HCT116 (cell line): ENCODE results near the gene STAC. TPM values are rescaled to one million over a fixed set of nuclear protein-coding genes. Genes with fewer than 3 reads are reported as not detected.

Experiments
- ATAC-seq: fragments of 200-7000 bp; cut with Tn5 transposase; 2 replicates; pipeline ENCODE4 v1.9.1; 2020; ENCODE audit warnings: mild to moderate bottlenecking, moderate library complexity
- BruUV-seq: library from RNA; stranded (reverse); fragments of 400-500 nt; replicated peaks from 2 replicates; lab custom pipeline; 2021; lab: Mats Ljungman, UMichigan
- CTCF ChIA-PET: fragments of 300-600 bp; sonication (Branson Sonifier 250); formaldehyde crosslinking; loops from one replicate; lab custom pipeline; 2021; ENCODE audit warnings: antibody characterized with exemption; lab: Charles Lee
- POLR2A ChIA-PET: fragments of 300-600, 350-600 bp; sonication (Branson Sonifier 250); formaldehyde crosslinking; loops from one replicate; lab custom pipeline; 2021; ENCODE audit warnings: antibody characterized with exemption; lab: Charles Lee
- RAD21 ChIA-PET, 2 experiments: fragments of 300-600 bp; sonication (Branson Sonifier 250); formaldehyde crosslinking; loops; one replicate each; lab custom pipeline; 2023; ENCODE audit warnings: low total read pairs in 2 of 2; ENCODE audit not compliant: uncharacterized antibody in 2 of 2, unreplicated experiment in 2 of 2, low non-redundant PET in 1 of 2; lab: Charles Lee
- DNase-seq: peaks from one replicate; pipeline ENCODE4 v3.0.0-alpha.2; 2010; ENCODE audit warnings: low read depth, low spot score
- H2AFZ ChIP-seq: fragments of 200-600 bp; shearing (Covaris generic), sonication (generic); 2 replicates; pipeline ENCODE4 v1.6.1; 2017; ENCODE audit warnings: low read depth, mixed run types, mixed read lengths, antibody characterized with exemption, low read length; ENCODE audit not compliant: poor library complexity, severe bottlenecking
- H3K27ac ChIP-seq: 2 replicates; pipeline ENCODE4 v1.5.1; 2012; ENCODE audit warnings: low read depth, low read length
- H3K27me3 ChIP-seq: fragments of 200-600 bp; sonication (generic); 2 replicates; pipeline ENCODE4 v1.6.1; 2016; ENCODE audit warnings: mixed run types, low read length, mixed read lengths; ENCODE audit not compliant: insufficient read depth
- H3K36me3 ChIP-seq, 2 experiments: fragments of 200-500 bp in 1 of 2; fragments of 200-600 bp in 1 of 2; sonication (Bioruptor generic) in 1 of 2; sonication (generic) in 1 of 2; 2 replicates each; pipeline versions ENCODE4 v1.5.1 to v1.6.1; 2014 to 2016; ENCODE audit warnings: low read length in 2 of 2, inconsistent platforms in 1 of 2, mixed read lengths in 1 of 2, mixed run types in 1 of 2; ENCODE audit not compliant: insufficient read depth in 2 of 2, control insufficient read depth in 1 of 2
- H3K4me1 ChIP-seq, 2 experiments: fragments of 200-600 bp in 1 of 2; sonication (generic) in 1 of 2; 2 replicates each; pipeline versions ENCODE4 v1.5.1 to v1.6.1; 2012 to 2017; ENCODE audit warnings: low read length in 2 of 2, inconsistent platforms in 1 of 2, mild to moderate bottlenecking in 1 of 2, mixed read lengths in 1 of 2, mixed run types in 1 of 2, moderate library complexity in 1 of 2; ENCODE audit not compliant: insufficient read depth in 2 of 2, control insufficient read depth in 1 of 2
- H3K4me2 ChIP-seq: fragments of 200-600 bp; sonication (generic); 2 replicates; pipeline ENCODE4 v1.6.1; 2017; ENCODE audit warnings: mixed run types, low read length, mixed read lengths
- H3K4me3 ChIP-seq, 2 experiments: fragments of 200-600 bp in 1 of 2; sonication (generic) in 1 of 2; replicated peaks in 1 of 2; 2 replicates each; pipeline ENCODE4 v1.5.1; 2011 to 2016; ENCODE audit warnings: low read length in 2 of 2, control low read depth in 1 of 2, low read depth in 1 of 2, mild to moderate bottlenecking in 1 of 2, mixed read lengths in 1 of 2, mixed run types in 1 of 2
- H3K79me2 ChIP-seq: fragments of 200-600 bp; sonication (generic); 2 replicates; pipeline ENCODE4 v1.6.1; 2017; ENCODE audit warnings: mild to moderate bottlenecking, mixed run types, low read length, moderate library complexity, mixed read lengths; ENCODE audit not compliant: insufficient read depth
- H3K9ac ChIP-seq: fragments of 200-600 bp; sonication (generic); 2 replicates; pipeline ENCODE4 v1.6.1; 2016; ENCODE audit warnings: low read length, mixed read lengths
- H3K9me2 ChIP-seq: fragments of 200-600 bp; sonication (generic), shearing (Covaris generic); 2 replicates; pipeline ENCODE4 v1.6.1; 2017; ENCODE audit warnings: mixed run types, mild to moderate bottlenecking, moderate library complexity; ENCODE audit not compliant: insufficient read depth
- H3K9me3 ChIP-seq, 2 experiments: fragments of 200-500 bp in 1 of 2; fragments of 200-600 bp in 1 of 2; sonication (Bioruptor generic) in 1 of 2; sonication (generic) in 1 of 2; 2 replicates each; pipeline ENCODE4 v1.6.1; 2014 to 2017; ENCODE audit warnings: low read length in 2 of 2, mixed read lengths in 2 of 2, inconsistent platforms in 1 of 2, low read depth in 1 of 2, mild to moderate bottlenecking in 1 of 2, mixed run types in 1 of 2, moderate library complexity in 1 of 2; ENCODE audit not compliant: control insufficient read depth in 1 of 2, insufficient read depth in 1 of 2
- H4K20me1 ChIP-seq: fragments of 200-600 bp; sonication (generic), shearing (Covaris generic); 2 replicates; pipeline ENCODE4 v1.6.1; 2017; ENCODE audit warnings: mixed run types, mild to moderate bottlenecking, moderate library complexity; ENCODE audit not compliant: insufficient read depth
- ATF3 ChIP-seq: IDR thresholded peaks from 2 replicates; pipeline ENCODE4 v1.6.1; 2012
- CEBPB ChIP-seq: IDR thresholded peaks from 2 replicates; pipeline ENCODE4 v1.6.1; 2012; ENCODE audit warnings: low read depth
- CTCF ChIP-seq, 3 experiments: fragments of 200-600 bp in 1 of 3; sonication (generic) in 1 of 3; IDR thresholded peaks in 2 of 3; conservative IDR thresholded peaks in 1 of 3; 2 replicates each; pipeline ENCODE4 v1.5.1; 2012 to 2017; ENCODE audit warnings: low read depth in 2 of 3, low read length in 2 of 3, antibody characterized with exemption in 1 of 3, borderline replicate concordance in 1 of 3, control low read depth in 1 of 3, mild to moderate bottlenecking in 1 of 3, mixed read lengths in 1 of 3, mixed run types in 1 of 3, moderate library complexity in 1 of 3; ENCODE audit not compliant: insufficient read depth in 1 of 3
- EGR1 ChIP-seq: IDR thresholded peaks from 2 replicates; pipeline ENCODE4 v1.6.1; 2012; ENCODE audit warnings: low read depth
- ELF1 ChIP-seq: IDR thresholded peaks from 2 replicates; pipeline ENCODE4 v1.6.1; 2012; ENCODE audit warnings: low read depth, borderline replicate concordance
- EZH2 ChIP-seq: fragments of 200-600 bp; sonication (generic); IDR thresholded peaks from 2 replicates; pipeline ENCODE4 v1.6.1; 2017; ENCODE audit warnings: antibody characterized with exemption, mixed run types
- EZH2phosphoT487 ChIP-seq: fragments of 200-600 bp; IDR thresholded peaks from 2 replicates; pipeline ENCODE4 v1.6.1; 2018; ENCODE audit warnings: antibody characterized with exemption, borderline replicate concordance
- FOSL1 ChIP-seq: IDR thresholded peaks from 2 replicates; pipeline ENCODE4 v1.6.1; 2012; ENCODE audit warnings: low read depth
- JUND ChIP-seq: IDR thresholded peaks from 2 replicates; pipeline ENCODE4 v1.6.1; 2012
- POLR2AphosphoS5 ChIP-seq: IDR thresholded peaks from 2 replicates; pipeline ENCODE4 v1.6.1; 2011; ENCODE audit warnings: mild to moderate bottlenecking, low read depth, low read length, moderate library complexity
- REST ChIP-seq: IDR thresholded peaks from 2 replicates; pipeline ENCODE4 v1.6.1; 2012; ENCODE audit warnings: low read depth
- SP1 ChIP-seq: IDR thresholded peaks from 2 replicates; pipeline ENCODE4 v1.6.1; 2012; ENCODE audit warnings: low read depth
- SRF ChIP-seq: IDR thresholded peaks from 2 replicates; pipeline ENCODE4 v1.6.1; 2012; ENCODE audit warnings: low read depth
- TCF7L2 ChIP-seq: IDR thresholded peaks from 2 replicates; pipeline ENCODE4 v1.7.0; 2011; ENCODE audit warnings: borderline replicate concordance, inconsistent platforms; ENCODE audit not compliant: insufficient read depth, insufficient read length; ENCODE audit errors: extremely low read depth
- YY1 ChIP-seq: IDR thresholded peaks from 2 replicates; pipeline ENCODE4 v1.6.1; 2011; ENCODE audit warnings: low read length, low read depth, moderate library complexity, mild to moderate bottlenecking; ENCODE audit not compliant: insufficient replicate concordance; ENCODE audit errors: extremely low read depth
- ZFX ChIP-seq: fragments of 450-650 bp; IDR thresholded peaks from 2 replicates; pipeline ENCODE4 v1.6.1; 2017
- ZNF274 ChIP-seq: fragments of 200-500 bp; sonication (Bioruptor generic); IDR thresholded peaks from 2 replicates; pipeline ENCODE4 v1.6.1; 2014; ENCODE audit warnings: mild to moderate bottlenecking, low read depth, low read length, inconsistent platforms
- intact Hi-C: fragments of 100-400 bp; cut with micrococcal nuclease; formaldehyde crosslinking; loops from 2 replicates; pipeline ENCODE4 v1.10.0; 2022
- total RNA-seq: library from RNA; stranded (reverse); gene quantifications from one replicate; pipeline ENCODE4 v1.2.1, GENCODE V29; 2021; ENCODE audit not compliant: unreplicated experiment

Gene STAC
- total RNA-seq, 1 experiment from 2014 or later = not detected

- Histone ChIP-seq H3K4me2 (no peak overlapping the region), H3K9me3 (no peaks in the 10 kb centered on the region), H3K36me3 (no peaks in the 10 kb centered on the region), H3K27ac (no peak overlapping the region), H3K9ac (no peak overlapping the region), H3K4me3 (no peak overlapping the region), H2AFZ (no peak overlapping the region), H3K9me2 (no peaks in the 10 kb centered on the region), H3K27me3 (no peaks in the 10 kb centered on the region), H4K20me1 (no peaks in the 10 kb centered on the region), H3K79me2 (no peaks in the 10 kb centered on the region), H3K4me1 (no peaks in the 10 kb centered on the region)
- ChIA-PET POLR2A (no interaction called here), CTCF (no interaction called here), RAD21 (no interaction called here)
- no TSS peak for BruUV-seq
- intact Hi-C loops = no loop called here
- ATAC-seq (no peak), DNase-seq (no peak)
- no peak for TF ChIP-seq EGR1
- no peak for TF ChIP-seq ELF1
- TF ChIP-seq YY1 = no peak
- no peak for TF ChIP-seq POLR2AphosphoS5
- no peak for TF ChIP-seq FOSL1
- TF ChIP-seq ATF3 = no peak
- no peak for TF ChIP-seq SRF
- TF ChIP-seq CEBPB = no peak
- TF ChIP-seq ZNF274 = no peak
- no peak for TF ChIP-seq EZH2phosphoT487
- no peak for TF ChIP-seq ZFX
- no peak for TF ChIP-seq CTCF (IDR thresholded peaks at IDR 0.05 in 2 of 3, conservative IDR thresholded peaks at IDR 0.05 in 1 of 3; ENCODE audit: borderline replicate concordance in 1 of 3, insufficient read depth in 1 of 3, low read depth in 2 of 3, low read length in 2 of 3)
- no peak for TF ChIP-seq SP1
- no peak for TF ChIP-seq TCF7L2
- TF ChIP-seq JUND = no peak
- TF ChIP-seq REST = no peak
- TF ChIP-seq EZH2 = no peak
Measured at GRCh38 chr3:36428445-36428844, 48.1 kb downstream of the STAC start.
